Stimulated activated CD4-positive, alpha-beta T cell treated with anti-CD3 and anti-CD28 coated beads, Interleukin-2, amount 100 ng/mL, for 4 hours (primary cell): ENCODE data around the gene ZBTB46.
A peak's percentile ranks its signal among the peaks of the same experiment; 100 is the strongest.

ENCODE experiments used
- DNase-seq: peaks from one replicate; pipeline ENCODE4 v3.0.0-alpha.2; 2020; ENCODE audit warnings: low read depth

ZBTB46 gene

GRCh38 chr20:63837479-63837878, 6.4 kb upstream of the ZBTB46 start:
- no peak for DNase-seq

GRCh38 chr20:63836458-63837344, 5.6 kb upstream of the ZBTB46 start:
- no peak for DNase-seq

- no peak for DNase-seq
These were observed 4.2 kb upstream of the ZBTB46 start for GRCh38 chr20:63835021-63835858.

GRCh38 chr20:63834491-63834880, 3.4 kb upstream of the ZBTB46 start:
- no peak for DNase-seq

- no peak for DNase-seq
These were observed 2.9 kb upstream of the ZBTB46 start for GRCh38 chr20:63833776-63834490.

GRCh38 chr20:63831993-63832686, 1.1 kb upstream of the ZBTB46 start:
- DNase-seq: no peak

- no peak for DNase-seq
These were observed 555 bp upstream of the ZBTB46 start for GRCh38 chr20:63831646-63831992.

- peak; percentile 18 for DNase-seq
These were observed 874 bp downstream of the ZBTB46 start for GRCh38 chr20:63829945-63830835.

GRCh38 chr20:63829603-63829944, 1.5 kb downstream of the ZBTB46 start:
- no peak for DNase-seq

- DNase-seq: no peak
These were observed 2.1 kb downstream of the ZBTB46 start for GRCh38 chr20:63828951-63829350.

- no peak for DNase-seq
These were observed 2.5 kb downstream of the ZBTB46 start for GRCh38 chr20:63828545-63828944.

GRCh38 chr20:63828124-63828523, 2.9 kb downstream of the ZBTB46 start:
- DNase-seq: no peak

GRCh38 chr20:63826753-63827152, 4.3 kb downstream of the ZBTB46 start:
- no peak for DNase-seq

- DNase-seq: no peak
These were observed 5.5 kb downstream of the ZBTB46 start for GRCh38 chr20:63825331-63826118.

GRCh38 chr20:63823691-63824311, 7.3 kb downstream of the ZBTB46 start:
- DNase-seq: no peak

GRCh38 chr20:63822276-63822696, 8.8 kb downstream of the ZBTB46 start:
- no peak for DNase-seq

GRCh38 chr20:63821811-63822210, 9.3 kb downstream of the ZBTB46 start:
- DNase-seq: no peak

- no peak for DNase-seq
These were observed 11.7 kb downstream of the ZBTB46 start for GRCh38 chr20:63819224-63819921.

- DNase-seq: no peak
These were observed 15.3 kb downstream of the ZBTB46 start for GRCh38 chr20:63815615-63816253.
